Tibial artery (tissue), 4 donors: Measurements from ENCODE around the gene STK35.

Source experiments
- DNase-seq, 2 donors: peaks; one replicate each; pipeline ENCODE4 v3.0.0-alpha.2; 2019
- H3K27ac ChIP-seq, 2 donors: fragments of 200-600 bp; sonication (generic) in 1 of 2; 1 replicate in 1 of 2; 2 replicates in 1 of 2; pipeline ENCODE4 v1.5.1; 2018 to 2019; ENCODE audit warnings: mild to moderate bottlenecking in 1 of 2
- H3K27me3 ChIP-seq, 2 donors: fragments of 200-600 bp; sonication (generic) in 1 of 2; one replicate each; pipeline versions ENCODE4 v1.5.1 to v1.6.0; 2016 to 2019
- H3K36me3 ChIP-seq, 3 donors: fragments of 200-600 bp; sonication (generic) in 2 of 3; one replicate each; pipeline ENCODE4 v1.5.1; 2016 to 2019; ENCODE audit warnings: mild to moderate bottlenecking in 2 of 3
- H3K4me1 ChIP-seq, 4 donors: fragments of 200-600 bp; sonication (generic) in 2 of 4; 1 replicate in 3 of 4; 2 replicates in 1 of 4; pipeline ENCODE4 v1.5.1; 2016 to 2019
- H3K4me3 ChIP-seq, 2 donors: fragments of 200-600 bp; sonication (generic) in 1 of 2; 1 replicate in 1 of 2; 2 replicates in 1 of 2; pipeline ENCODE4 v1.5.1; 2018 to 2019; ENCODE audit warnings: mild to moderate bottlenecking in 2 of 2
- H3K9me3 ChIP-seq, 3 donors: fragments of 200-600 bp; sonication (generic) in 1 of 3; one replicate each; pipeline ENCODE4 v1.5.1; 2016 to 2019
- intact Hi-C: fragments of 100-400 bp; cut with DNase I; formaldehyde crosslinking; loops from one replicate; pipeline ENCODE4 v1.15.0; 2023; ENCODE audit warnings: low total_unique reads
- TF ChIP-seq, protein P1 (sequence below), 2 experiments: fragments of 200-600 bp in 1 of 2; fragments of 450-650 bp in 1 of 2; IDR thresholded peaks; one replicate each; pipeline ENCODE4 v1.5.1; 2017 to 2019; ENCODE audit warnings: antibody characterized with exemption in 2 of 2, mild to moderate bottlenecking in 1 of 2, moderate library complexity in 1 of 2

Gene STK35

GRCh38 chr20:2101057-2101864, at the start of gene STK35:
TSS of gene STK35 (plus strand) at chr20:2101827. CDS start at chr20:2101882, 55 bp downstream.
- DNase-seq: no peak
- TF ChIP-seq, protein P1, sequence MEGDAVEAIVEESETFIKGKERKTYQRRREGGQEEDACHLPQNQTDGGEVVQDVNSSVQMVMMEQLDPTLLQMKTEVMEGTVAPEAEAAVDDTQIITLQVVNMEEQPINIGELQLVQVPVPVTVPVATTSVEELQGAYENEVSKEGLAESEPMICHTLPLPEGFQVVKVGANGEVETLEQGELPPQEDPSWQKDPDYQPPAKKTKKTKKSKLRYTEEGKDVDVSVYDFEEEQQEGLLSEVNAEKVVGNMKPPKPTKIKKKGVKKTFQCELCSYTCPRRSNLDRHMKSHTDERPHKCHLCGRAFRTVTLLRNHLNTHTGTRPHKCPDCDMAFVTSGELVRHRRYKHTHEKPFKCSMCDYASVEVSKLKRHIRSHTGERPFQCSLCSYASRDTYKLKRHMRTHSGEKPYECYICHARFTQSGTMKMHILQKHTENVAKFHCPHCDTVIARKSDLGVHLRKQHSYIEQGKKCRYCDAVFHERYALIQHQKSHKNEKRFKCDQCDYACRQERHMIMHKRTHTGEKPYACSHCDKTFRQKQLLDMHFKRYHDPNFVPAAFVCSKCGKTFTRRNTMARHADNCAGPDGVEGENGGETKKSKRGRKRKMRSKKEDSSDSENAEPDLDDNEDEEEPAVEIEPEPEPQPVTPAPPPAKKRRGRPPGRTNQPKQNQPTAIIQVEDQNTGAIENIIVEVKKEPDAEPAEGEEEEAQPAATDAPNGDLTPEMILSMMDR (IDR thresholded peaks at IDR 0.05): no peak
- H3K27me3 ChIP-seq: no peaks in the 10 kb centered on the region
- intact Hi-C loops: loop anchor here (5.0 kb wide), 2 partner anchors 204 to 299 kb away; partner anchors contain the start of gene SIRPA
- peak within 1 kb of the TSS; percentile 84 to 98 for H3K4me3 ChIP-seq
- no peaks in the 10 kb centered on the region for H3K36me3 ChIP-seq
- H3K27ac ChIP-seq: peak within 1 kb of the TSS; percentile 98 to 99
- peaks cover 0 to 33% (median 24%) of the 10 kb centered on the region in 4 donors for H3K4me1 ChIP-seq
- H3K9me3 ChIP-seq: no peaks in the 10 kb centered on the region

DNA sequence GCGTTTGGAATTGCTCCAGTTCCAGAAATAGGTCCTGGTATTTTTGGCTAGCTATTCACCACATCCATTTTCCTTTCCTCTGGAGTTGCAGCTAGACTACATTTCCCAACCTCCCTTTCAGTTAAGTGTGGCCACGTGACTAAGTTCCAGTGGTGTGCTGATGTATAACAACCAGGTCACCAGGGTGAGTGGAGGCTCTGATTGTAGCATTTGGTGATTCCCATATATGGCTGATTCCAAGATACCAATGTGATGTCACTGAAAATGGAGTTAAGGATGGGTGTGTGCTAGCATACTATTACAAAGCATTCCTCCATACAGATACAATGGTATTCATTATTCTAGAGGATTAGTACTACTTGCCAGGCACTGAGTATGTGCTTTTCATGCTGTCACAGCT, 49.7 kb upstream of the STK35 start:
- Histone ChIP-seq H3K9me3 (peaks cover 0 to 8% (median 7%) of the 10 kb centered on the region in 3 donors), H3K27ac (no peak overlapping the region), H3K4me3 (no peak overlapping the region), H3K4me1 (no peaks in the 10 kb centered on the region), H3K27me3 (peaks cover 0 to 19% of the 10 kb centered on the region in 2 donors), H3K36me3 (no peaks in the 10 kb centered on the region)
- TF ChIP-seq, protein P1 (IDR thresholded peaks at IDR 0.05): no peak
- intact Hi-C loops: no loop called here
- DNase-seq: no peak

- peaks cover 0 to 23% of the 10 kb centered on the region in 2 donors for H3K27me3 ChIP-seq
Observed at GRCh38 chr20:2052741-2053140, 48.9 kb upstream of the STK35 start.

GRCh38 chr20:2053615-2054014, 48.0 kb upstream of the STK35 start:
- Histone ChIP-seq H3K9me3 (peaks cover 0 to 13% (median 7%) of the 10 kb centered on the region in 3 donors), H3K27me3 (peaks cover 0 to 23% of the 10 kb centered on the region in 2 donors), H3K4me1 (no peaks in the 10 kb centered on the region), H3K4me3 (no peak overlapping the region), H3K36me3 (no peaks in the 10 kb centered on the region), H3K27ac (no peak overlapping the region)
- intact Hi-C loops: no loop called here
- TF ChIP-seq, protein P1 (IDR thresholded peaks at IDR 0.05): no peak
- no peak for DNase-seq

More at GRCh38 chr20:2052741-2053140, 48.9 kb upstream of the STK35 start:
- Histone ChIP-seq H3K4me1 (no peaks in the 10 kb centered on the region), H3K4me3 (no peak overlapping the region), H3K9me3 (peaks cover 0 to 8% (median 7%) of the 10 kb centered on the region in 3 donors), H3K36me3 (no peaks in the 10 kb centered on the region), H3K27ac (no peak overlapping the region)
- intact Hi-C loops: no loop called here
- DNase-seq: no peak
- TF ChIP-seq, protein P1 (IDR thresholded peaks at IDR 0.05): no peak

GRCh38 chr20:2054911-2055310, 46.7 kb upstream of the STK35 start:
- H3K9me3 ChIP-seq: peaks cover 0 to 16% (median 7%) of the 10 kb centered on the region in 3 donors
- H3K4me1 ChIP-seq: no peaks in the 10 kb centered on the region
- H3K27ac ChIP-seq: no peak overlapping the region
- DNase-seq: no peak
- H3K27me3 ChIP-seq: peaks cover 0 to 21% of the 10 kb centered on the region in 2 donors
- TF ChIP-seq, protein P1 (IDR thresholded peaks at IDR 0.05): no peak
- intact Hi-C loops: no loop called here
- no peaks in the 10 kb centered on the region for H3K36me3 ChIP-seq
- H3K4me3 ChIP-seq: no peak overlapping the region
